ENCODE data around the gene MEGF6. TPM values are rescaled to one million over a fixed set of nuclear protein-coding genes. Genes with fewer than 3 reads are reported as not detected.

The MEGF6 gene
- total and polyA plus RNA-seq, 2 donors (not counting 3 experiments of a cell fraction or from before 2014, with no cell fraction given): 22.5 to 63.7 TPM

DNA sequence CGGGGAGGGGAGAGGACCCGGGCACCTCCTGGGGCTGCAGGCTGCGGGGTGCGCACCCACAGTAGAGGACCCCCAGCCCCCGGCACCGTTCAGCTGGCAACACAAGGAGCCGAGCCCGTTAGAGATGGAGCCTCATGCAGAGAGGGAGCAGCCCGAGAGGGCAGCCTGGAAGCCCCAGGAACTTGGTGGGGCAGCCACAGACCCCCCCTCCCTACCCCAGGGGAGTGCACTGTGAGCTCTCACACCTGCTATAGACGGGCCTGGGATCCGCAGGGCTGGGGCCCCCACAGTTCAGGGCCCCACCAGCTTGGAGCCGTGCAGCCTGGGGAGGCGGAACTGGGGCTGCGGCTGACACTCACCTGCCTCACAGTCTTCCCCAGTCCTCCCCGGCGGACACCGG is 109.9 kb downstream of the MEGF6 start:
- Histone ChIP-seq H3K9me3 (replicated peaks; ENCODE audit: control insufficient read depth, insufficient read depth, low read length) (no peaks in the 10 kb centered on the region), H3K27me3 (ENCODE audit: control insufficient read depth in 2 of 2, insufficient read depth in 2 of 2, low read length in 2 of 2) (no peaks in the 10 kb centered on the region), H3K9me1 (replicated peaks; ENCODE audit: control insufficient read depth, extremely low read depth, insufficient read depth, low read length) (no peaks in the 10 kb centered on the region), H2AFZ (ENCODE audit: low read depth, low read length) (no peak overlapping the region), H3K36me3 (ENCODE audit: control insufficient read depth in 2 of 2, extremely low read depth in 1 of 2, insufficient read depth in 2 of 2, low read length in 2 of 2) (no peaks in the 10 kb centered on the region), H3K79me2 (ENCODE audit: control insufficient read depth, insufficient read depth, low read length) (no peaks in the 10 kb centered on the region), H3K4me3 (replicated peaks in 1 of 3; ENCODE audit: insufficient read depth in 1 of 3, low read depth in 1 of 3, low read length in 3 of 3) (no peak overlapping the region), H4K20me1 (replicated peaks; ENCODE audit: control insufficient read depth, extremely low read depth, insufficient read depth, low read length) (no peaks in the 10 kb centered on the region), H3K4me1 (ENCODE audit: control insufficient read depth, extremely low read depth, insufficient read depth, low read length) (peaks cover 10% of the 10 kb centered on the region), H3K27ac (ENCODE audit: insufficient read depth, low read depth, low read length) (no peak overlapping the region), H3K4me2 (ENCODE audit: insufficient read depth, low read length) (no peak overlapping the region), H3K9ac (replicated peaks; ENCODE audit: extremely low read depth, insufficient read depth, low read length) (no peak overlapping the region)
- intact Hi-C loops (cut with micrococcal nuclease) (no loop called here), dilution Hi-C loops (cut with MboI; ENCODE audit: extremely low pct_ligation_motif_present, low sequenced_read_pairs) (no loop called here)
- no TSS peak for BruUV-seq (replicated peaks)
- DNase-seq (ENCODE audit: low read depth, low spot score): no peak
- TF ChIP-seq EZH2 (IDR thresholded peaks at IDR 0.05; ENCODE audit: borderline replicate concordance, low read depth, low read length, severe bottlenecking) (no peak), JUN (IDR thresholded peaks at IDR 0.05; ENCODE audit: borderline replicate concordance, insufficient read depth, insufficient read length, low read depth) (no peak), POLR2A (IDR thresholded peaks at IDR 0.05; ENCODE audit: low read depth, low read length) (no peak), MYC (IDR thresholded peaks at IDR 0.05; ENCODE audit: low read depth, low read length) (no peak), GATA2 (IDR thresholded peaks at IDR 0.05; ENCODE audit: insufficient read depth, insufficient read length, low read depth, low read length) (no peak)
- TF ChIP-seq, protein P1, sequence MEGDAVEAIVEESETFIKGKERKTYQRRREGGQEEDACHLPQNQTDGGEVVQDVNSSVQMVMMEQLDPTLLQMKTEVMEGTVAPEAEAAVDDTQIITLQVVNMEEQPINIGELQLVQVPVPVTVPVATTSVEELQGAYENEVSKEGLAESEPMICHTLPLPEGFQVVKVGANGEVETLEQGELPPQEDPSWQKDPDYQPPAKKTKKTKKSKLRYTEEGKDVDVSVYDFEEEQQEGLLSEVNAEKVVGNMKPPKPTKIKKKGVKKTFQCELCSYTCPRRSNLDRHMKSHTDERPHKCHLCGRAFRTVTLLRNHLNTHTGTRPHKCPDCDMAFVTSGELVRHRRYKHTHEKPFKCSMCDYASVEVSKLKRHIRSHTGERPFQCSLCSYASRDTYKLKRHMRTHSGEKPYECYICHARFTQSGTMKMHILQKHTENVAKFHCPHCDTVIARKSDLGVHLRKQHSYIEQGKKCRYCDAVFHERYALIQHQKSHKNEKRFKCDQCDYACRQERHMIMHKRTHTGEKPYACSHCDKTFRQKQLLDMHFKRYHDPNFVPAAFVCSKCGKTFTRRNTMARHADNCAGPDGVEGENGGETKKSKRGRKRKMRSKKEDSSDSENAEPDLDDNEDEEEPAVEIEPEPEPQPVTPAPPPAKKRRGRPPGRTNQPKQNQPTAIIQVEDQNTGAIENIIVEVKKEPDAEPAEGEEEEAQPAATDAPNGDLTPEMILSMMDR (IDR thresholded peaks at IDR 0.05; ENCODE audit: extremely low read depth in 1 of 2, insufficient read depth in 1 of 2, low read depth in 1 of 2, low read length in 2 of 2): no peak
- ChIA-PET CTCF (interaction anchor here (0.8 to 2.1 kb wide), 4 partner anchors 49 to 223 kb away, joined by 3 to 8 read pairs (median 6); no protein-coding TSS in a partner anchor), POLR2A (no interaction called here)
- FAIRE-seq: no peak

Data from endothelial cell of umbilical vein (primary cell).